ENCODE results near the gene SDC1.

Gene SDC1

GRCh38 chr2:20226152-20226545 is 1.2 kb upstream of the SDC1 start:
- DNase-seq = no peak

DNA sequence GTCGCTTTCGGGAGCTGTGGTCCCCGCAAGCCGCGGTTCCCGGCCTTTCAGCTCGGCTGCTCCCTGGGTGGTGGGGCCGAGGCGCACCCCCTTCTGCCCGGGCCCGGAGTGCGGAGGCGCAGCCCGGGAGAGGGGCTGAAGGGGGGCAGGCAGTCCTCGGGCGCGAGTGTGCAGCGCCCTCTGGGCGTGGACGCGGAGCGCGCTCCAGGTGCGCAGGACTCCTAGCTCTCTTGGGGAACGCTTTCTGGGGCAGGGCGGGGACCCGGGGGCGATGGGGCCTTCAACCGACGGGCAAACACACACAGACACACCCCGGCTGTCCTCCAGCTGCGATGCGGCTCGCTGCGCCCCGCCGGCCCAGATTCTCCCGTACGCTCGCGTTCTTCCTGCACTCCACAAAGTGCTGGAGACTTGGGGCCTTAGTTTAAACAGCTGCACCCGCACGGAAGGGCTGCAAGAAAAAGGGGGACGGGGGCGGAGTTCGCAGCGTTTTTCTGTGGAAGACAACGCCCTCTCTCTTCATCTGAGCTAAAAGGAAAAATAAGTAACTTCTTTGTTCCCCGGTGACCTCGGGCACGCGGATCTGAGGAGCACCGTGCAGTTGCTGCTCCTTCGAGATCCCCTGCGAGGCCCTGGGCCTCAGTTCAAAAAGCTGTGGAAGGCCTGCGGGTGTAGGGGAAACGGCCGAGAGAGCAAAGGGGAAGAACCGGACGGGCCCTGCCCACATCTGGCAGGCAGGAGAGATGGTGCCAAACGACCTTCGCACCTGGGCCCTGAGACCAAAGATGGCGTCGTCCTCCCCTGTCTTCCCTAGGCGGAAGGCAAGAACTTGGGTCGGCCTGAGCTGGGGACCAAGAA is 593 bp upstream of the SDC1 start:
- DNase-seq = no peak

DNA sequence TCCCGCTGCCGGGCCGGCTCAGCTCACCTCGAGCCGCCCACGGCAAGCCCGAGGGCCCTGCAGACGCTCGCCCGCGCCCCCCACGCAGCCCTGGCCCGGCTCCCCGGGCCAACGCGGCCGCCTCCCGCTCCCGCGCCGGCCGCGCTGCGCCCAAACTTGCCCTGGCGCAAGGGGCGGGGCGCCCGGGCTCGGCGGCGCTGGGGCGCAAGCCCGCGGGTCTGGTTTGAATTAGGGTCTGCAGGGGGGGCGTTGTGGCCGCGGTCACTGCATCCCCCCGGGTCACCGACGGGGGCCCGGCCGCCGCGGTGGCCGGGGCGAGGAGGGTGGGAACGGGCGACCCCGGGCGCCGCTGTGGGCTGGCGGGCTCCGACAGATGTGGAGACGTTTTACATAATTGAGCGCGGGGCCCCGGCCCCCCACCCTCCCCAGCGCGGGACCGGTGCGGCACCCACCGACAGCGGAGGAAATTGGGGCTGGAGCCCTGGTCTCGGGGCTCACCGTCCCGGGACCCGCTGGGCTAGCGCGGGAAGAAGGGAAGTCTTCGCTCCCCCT is 690 bp downstream of the SDC1 start:
- DNase-seq = no peak

DNA sequence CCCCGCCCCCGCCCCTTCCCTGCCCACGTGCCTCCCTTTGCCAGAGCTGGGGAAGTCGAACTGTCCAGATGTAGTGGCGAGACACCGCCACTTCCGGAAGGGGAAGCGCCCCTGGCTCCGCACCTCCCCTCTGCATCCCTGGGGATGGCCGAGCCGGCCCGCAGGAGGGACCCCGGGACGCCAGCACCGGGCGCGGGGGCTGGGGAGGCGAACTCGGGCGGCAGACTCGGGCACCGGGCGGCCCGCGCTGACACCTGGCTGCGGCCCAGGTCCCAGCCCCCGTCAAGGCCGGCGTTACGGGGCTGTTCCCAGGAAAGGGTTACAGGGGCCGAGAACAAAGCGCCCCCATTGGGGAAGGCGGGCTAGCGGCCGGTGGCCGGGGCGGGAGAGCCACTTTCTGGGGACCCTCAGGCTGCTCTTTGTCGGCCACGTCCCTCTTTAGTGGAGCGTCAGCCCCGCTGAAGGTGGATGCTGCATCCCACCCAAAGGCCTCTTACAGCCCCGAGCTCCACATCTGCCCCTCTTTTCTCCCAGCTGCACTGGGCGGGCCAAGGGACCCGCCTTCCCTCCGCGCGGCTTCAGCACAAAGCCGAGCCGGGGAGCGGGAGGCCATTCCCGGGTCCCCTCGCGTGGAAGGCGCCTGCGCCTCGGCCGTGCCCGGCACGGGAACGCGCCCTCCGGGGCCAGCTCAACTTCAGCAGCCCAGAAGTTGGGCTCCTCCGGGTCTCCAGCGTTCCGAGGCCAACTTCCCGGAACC is 1.3 kb downstream of the SDC1 start:
- DNase-seq = no peak

DNA sequence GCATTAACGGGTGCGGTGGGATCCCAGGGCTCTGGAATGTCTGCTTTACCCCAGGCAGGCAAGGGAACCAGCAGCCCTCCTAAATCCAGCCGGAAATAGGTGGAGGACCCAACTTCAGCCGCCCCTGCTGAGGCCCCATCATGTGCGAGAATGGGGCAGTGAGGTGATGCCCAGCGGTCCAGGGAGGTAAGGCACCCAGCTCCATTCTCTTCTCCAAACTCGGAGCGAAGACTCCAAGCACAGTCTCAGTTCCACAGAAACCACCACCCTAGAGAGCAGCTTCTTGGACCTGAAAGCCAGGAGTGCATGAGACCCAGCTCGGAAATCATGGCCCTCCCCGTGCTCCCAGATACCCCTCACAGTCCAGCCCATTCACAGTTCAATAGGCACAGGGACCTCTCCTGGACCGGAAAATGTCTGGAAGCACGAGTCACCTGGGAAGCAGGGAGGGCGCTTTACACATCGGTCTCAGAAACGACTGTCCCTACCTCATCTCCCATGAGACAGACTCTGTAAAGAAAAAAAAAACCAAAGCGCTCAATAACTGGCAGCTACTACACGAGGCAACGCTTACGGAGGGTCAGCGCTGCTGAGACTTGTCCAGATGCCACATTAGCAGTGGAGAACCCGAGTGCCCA is 2.0 kb downstream of the SDC1 start:
- no peak for DNase-seq

- no peak for DNase-seq
These were observed 2.7 kb downstream of the SDC1 start for GRCh38 chr2:20222014-20222768.

DNA sequence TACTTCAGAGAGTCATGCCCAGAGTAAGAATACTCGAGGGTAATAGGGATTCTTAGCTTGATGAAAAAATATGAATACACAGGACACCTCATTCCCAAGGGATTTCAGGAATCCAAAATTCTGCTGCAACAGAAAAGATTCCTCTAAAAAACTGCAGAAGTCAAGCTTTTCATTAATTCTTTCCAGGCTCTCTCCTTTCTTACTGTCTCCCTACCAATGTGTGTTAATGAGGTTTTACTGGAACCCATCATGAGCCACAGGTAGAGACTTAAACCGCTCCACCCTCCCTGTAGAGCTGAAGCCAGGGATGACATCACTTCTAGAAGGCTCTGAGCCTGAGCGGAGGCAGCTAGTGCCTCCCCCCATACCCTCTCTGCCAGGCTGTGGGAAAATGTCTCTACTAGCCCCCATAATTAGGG is 3.4 kb downstream of the SDC1 start:
- no peak for DNase-seq

- no peak for DNase-seq
These were observed 4.0 kb downstream of the SDC1 start for GRCh38 chr2:20220806-20221554.

DNA sequence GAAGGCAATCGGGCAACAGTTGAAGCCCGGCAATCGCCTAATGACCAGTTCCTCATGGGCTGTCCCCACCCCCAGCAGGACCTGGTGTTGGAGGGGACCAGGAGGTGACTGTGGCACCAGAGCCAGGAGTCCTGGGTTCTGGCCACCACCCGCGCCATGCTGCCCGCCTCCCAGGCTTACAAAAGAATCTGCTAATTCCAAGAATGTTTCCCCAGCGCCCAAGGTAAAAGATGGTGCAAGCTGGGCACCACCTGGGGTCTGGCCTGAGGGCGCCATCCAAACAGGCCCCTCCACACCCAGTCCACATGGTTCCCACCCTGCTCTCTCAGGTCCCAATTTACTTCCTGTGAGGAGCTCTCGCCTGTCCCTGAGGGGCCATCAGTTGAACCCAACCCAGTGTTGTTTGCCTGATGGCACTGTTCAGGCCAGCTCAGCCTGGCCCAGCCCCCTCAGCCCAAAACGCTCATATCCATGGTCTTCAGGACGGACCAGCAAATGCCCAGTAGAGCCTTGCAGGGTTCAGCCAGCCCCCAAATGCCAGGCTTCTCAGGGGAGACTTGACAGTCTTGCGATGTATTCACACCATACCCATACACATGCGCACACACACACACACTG is 5.1 kb downstream of the SDC1 start:
- DNase-seq = no peak

GRCh38 chr2:20218331-20219320 is 6.3 kb downstream of the SDC1 start:
- DNase-seq = no peak

- DNase-seq = no peak
These were observed 7.6 kb downstream of the SDC1 start for GRCh38 chr2:20217041-20217970.

GRCh38 chr2:20216130-20217025 is 8.6 kb downstream of the SDC1 start:
- DNase-seq = no peak

- DNase-seq = no peak
These were observed 9.5 kb downstream of the SDC1 start for GRCh38 chr2:20215183-20216040.

GRCh38 chr2:20214566-20215182 is 10.3 kb downstream of the SDC1 start:
- DNase-seq = no peak

DNA sequence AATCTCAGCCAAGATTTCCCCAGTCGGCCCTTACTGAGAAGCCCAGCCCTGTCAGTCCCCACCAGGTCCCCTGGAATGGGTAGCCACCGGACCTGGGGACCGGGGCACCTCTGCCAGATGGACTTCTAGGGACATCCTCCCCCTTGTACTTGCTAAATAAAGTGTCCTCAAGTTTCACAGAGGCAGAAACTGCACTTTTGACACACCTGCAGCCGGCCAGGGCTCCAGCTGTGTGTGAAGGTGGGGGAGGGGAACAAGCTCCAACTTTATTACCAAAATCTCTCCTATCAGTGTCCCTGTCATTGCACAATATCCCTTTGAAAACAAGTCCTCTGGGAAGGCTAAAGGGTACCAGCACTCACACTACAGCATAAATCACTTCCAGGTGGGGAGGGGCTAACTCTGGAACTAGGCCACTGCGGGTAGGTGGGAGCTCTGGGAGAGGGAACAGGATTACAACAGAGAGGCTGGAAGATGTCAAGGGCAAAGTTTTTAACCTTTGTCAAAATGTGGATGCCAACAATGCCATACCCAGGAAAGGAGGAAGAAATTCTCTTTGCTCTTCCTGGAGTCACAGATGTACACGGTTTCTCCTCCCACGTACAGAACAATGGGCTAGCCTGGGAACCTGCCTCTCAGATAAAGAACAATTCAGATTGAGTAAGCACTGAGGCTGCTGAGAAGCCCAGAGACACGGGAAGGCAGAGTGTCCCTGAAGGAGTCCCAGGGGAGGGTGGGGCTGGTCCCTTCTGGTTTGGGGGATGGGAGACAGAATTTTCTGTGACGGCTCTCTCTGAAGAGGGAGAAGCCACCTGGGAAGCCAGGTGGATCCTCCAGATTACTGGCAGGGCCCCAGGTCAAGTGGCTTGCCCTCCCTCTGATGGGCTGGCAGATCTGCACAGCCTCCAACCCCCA is 11.0 kb downstream of the SDC1 start:
- peak; percentile 88 for DNase-seq
